Hematopoietic multipotent progenitor cell (in vitro differentiated cells): Measurements from ENCODE around the gene PRSS1. TPM values are rescaled to one million over a fixed set of nuclear protein-coding genes. Genes with fewer than 3 reads are reported as not detected.

Source experiments
- DNase-seq, 3 donors: peaks; one replicate each; pipeline ENCODE4 v3.0.0-alpha.2; 2011 to 2015; ENCODE audit warnings: low read depth in 2 of 3, low spot score in 2 of 3
- small RNA-seq: library from RNA; depleted of rRNA; stranded (forward); fragments of <200 nt; gene quantifications from one replicate; pipeline ENCODE3, GENCODE V24; 2012
- total RNA-seq: library from RNA; depleted of rRNA; stranded (reverse); fragments of >200 nt; gene quantifications from one replicate; pipeline ENCODE4 v1.2.3, GENCODE V29; 2012

The PRSS1 gene
- total RNA-seq, 1 donor = 0.27 TPM

DNA sequence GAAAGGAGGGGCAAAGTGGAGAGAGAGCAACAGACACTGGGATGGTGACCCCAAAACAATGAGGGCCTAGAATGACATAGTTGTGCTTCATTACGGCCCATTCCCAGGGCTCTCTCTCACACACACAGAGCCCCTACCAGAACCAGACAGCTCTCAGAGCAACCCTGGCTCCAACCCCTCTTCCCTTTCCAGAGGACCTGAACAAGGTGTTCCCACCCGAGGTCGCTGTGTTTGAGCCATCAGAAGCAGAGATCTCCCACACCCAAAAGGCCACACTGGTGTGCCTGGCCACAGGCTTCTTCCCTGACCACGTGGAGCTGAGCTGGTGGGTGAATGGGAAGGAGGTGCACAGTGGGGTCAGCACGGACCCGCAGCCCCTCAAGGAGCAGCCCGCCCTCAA, 42.2 kb downstream of the PRSS1 start:
- DNase-seq = no peak

DNA sequence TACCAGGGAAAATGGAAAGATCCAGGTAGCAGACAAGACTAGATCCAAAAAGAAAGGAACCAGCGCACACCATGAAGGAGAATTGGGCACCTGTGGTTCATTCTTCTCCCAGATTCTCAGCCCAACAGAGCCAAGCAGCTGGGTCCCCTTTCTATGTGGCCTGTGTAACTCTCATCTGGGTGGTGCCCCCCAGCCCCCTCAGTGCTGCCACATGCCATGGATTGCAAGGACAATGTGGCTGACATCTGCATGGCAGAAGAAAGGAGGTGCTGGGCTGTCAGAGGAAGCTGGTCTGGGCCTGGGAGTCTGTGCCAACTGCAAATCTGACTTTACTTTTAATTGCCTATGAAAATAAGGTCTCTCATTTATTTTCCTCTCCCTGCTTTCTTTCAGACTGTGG, 42.9 kb downstream of the PRSS1 start:
- DNase-seq = no peak

DNA sequence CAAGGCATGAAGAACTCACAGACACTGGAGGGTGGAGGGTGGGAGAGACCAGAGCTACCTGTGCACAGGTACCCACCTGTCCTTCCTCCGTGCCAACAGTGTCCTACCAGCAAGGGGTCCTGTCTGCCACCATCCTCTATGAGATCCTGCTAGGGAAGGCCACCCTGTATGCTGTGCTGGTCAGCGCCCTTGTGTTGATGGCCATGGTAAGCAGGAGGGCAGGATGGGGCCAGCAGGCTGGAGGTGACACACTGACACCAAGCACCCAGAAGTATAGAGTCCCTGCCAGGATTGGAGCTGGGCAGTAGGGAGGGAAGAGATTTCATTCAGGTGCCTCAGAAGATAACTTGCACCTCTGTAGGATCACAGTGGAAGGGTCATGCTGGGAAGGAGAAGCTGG, 43.3 kb downstream of the PRSS1 start:
- no peak for DNase-seq

DNA sequence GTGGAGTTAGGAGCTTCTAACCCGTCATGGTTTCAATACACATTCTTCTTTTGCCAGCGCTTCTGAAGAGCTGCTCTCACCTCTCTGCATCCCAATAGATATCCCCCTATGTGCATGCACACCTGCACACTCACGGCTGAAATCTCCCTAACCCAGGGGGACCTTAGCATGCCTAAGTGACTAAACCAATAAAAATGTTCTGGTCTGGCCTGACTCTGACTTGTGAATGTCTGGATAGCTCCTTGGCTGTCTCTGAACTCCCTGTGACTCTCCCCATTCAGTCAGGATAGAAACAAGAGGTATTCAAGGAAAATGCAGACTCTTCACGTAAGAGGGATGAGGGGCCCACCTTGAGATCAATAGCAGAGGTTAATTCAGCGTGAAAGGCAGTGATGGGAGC, 43.9 kb downstream of the PRSS1 start:
- DNase-seq = no peak

DNA sequence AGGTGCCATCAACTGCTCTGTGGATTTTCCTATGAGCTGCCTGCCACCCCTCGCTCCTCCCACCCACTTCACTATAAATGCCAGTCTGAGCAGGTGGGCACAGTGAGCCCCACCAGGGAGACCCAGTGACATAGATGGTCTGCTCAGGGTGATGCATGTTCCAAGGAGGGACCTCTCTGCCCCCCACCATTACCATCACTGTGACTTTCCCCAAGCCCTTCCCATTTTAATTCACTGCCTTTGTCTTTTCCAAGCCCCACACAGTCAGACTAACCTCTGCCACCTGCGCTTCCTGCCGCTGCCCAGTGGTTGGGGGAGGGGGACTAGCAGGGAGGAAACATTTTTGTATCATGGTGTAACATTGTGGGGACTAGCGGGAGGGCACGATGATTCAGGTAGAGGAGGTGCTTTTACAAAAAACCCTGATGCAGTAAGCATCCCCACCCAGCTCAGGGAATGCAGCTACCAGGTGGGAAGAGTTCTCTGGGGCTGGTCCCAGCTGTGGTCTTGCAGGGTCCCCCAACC, 46.1 kb downstream of the PRSS1 start:
- peak in 2 of 3 donors; percentile 44 to 53 for DNase-seq

DNA sequence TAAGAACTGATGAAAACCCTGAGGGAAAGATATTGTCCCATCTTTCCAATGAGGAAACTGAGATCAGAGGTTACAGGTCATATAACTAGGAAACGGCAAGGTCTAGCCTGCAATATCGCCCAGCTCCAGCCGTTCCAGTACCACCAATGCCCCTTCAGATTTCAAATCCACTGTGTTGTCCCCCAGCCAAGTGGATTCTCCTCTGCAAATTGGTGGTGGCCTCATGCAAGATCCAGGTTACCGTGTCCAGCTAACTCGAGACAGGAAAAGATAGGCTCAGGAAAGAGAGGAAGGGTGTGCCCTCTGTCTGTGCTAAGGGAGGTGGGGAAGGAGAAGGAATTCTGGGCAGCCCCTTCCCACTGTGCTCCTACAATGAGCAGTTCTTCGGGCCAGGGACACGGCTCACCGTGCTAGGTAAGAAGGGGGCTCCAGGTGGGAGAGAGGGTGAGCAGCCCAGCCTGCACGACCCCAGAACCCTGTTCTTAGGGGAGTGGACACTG, 46.8 kb downstream of the PRSS1 start:
- DNase-seq = no peak

DNA sequence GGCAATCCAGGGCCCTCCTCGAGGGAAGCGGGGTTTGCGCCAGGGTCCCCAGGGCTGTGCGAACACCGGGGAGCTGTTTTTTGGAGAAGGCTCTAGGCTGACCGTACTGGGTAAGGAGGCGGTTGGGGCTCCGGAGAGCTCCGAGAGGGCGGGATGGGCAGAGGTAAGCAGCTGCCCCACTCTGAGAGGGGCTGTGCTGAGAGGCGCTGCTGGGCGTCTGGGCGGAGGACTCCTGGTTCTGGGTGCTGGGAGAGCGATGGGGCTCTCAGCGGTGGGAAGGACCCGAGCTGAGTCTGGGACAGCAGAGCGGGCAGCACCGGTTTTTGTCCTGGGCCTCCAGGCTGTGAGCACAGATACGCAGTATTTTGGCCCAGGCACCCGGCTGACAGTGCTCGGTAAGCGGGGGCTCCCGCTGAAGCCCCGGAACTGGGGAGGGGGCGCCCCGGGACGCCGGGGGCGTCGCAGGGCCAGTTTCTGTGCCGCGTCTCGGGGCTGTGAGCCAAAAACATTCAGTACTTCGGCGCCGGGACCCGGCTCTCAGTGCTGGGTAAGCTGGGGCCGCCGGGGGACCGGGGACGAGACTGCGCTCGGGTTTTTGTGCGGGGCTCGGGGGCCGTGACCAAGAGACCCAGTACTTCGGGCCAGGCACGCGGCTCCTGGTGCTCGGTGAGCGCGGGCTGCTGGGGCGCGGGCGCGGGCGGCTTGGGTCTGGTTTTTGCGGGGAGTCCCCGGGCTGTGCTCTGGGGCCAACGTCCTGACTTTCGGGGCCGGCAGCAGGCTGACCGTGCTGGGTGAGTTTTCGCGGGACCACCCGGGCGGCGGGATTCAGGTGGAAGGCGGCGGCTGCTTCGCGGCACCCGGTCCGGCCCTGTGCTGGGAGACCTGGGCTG, 47.5 kb downstream of the PRSS1 start:
- peak in 1 of 3 donors; percentile 37 for DNase-seq

DNA sequence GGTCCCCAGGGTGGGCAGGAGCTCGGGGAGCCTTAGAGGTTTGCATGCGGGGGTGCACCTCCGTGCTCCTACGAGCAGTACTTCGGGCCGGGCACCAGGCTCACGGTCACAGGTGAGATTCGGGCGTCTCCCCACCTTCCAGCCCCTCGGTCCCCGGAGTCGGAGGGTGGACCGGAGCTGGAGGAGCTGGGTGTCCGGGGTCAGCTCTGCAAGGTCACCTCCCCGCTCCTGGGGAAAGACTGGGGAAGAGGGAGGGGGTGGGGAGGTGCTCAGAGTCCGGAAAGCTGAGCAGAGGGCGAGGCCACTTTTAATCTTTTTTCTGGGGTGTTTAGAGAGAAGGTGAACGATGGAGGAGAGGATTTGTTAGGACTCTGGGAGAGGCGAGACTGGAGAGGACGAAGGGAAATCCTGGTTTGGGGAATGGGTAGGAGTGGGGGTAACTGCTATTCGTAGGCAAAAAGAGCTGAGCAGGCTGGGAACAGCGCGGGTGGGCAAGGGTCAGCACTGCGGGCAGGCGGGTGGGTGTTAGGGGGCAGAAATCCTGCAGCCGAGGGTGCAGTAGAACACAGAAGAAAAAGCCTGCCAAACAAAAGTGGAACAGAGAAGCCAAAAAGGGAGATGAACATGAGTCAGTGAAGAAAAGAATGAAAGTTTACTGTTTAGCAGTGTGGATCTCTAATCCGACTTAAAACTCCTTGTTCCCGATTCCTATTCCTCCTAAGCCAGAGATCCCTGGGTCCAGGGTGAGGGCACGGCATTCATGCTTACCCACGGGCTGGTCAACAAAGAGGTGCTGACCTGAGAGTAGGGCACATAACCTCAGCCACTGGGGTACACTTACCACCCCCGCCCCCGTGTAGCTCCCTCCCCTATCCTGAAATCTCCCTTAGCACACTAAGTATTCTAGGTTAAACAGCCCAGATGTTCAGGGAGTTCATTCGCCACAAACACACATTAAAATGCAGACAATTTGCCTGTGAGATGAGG, 48.4 kb downstream of the PRSS1 start:
- no peak for DNase-seq

DNA sequence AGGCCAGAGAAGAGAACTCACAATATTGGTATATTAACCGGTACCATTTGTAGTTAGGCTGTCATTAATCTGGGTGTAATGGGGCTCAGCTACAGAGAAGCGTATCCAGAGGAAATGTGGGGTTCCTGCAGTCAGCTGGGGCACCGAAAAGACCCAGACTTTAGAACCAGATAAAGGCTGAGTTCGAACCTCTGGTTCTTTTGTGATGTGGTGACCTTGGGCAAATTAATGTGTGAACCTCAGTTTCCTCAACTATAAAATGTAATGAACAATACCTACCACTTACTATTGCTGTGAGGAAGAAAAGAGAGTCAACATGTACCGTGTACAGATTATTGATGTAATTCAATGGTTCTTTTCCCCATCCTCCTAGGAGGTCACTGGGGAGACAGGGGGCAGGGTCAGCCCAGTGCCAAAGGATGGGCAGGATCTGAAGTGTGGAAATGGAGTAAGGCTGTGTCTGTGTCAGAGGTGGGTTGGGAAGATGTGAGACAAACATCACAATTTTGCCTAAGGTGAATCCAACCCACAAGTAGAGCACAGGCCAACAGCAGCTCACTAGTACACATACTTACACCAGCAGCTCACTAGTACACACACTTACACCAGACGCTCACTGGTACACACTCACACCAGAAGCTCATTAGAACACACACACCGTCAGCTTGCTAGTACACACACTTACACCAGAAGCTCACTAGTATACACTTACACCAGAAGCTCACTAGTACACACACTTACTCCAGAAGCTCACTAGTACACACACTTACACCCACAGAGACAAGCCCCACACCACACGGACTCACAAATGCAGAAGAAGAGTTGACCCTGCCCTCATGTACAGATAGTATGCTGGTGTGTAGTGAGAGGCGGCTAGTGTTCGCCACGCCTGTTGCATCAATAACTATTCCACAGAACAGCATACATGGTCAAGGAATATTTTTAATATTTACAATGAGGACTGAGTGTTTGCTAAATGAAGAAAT, 49.5 kb downstream of the PRSS1 start:
- no peak for DNase-seq

DNA sequence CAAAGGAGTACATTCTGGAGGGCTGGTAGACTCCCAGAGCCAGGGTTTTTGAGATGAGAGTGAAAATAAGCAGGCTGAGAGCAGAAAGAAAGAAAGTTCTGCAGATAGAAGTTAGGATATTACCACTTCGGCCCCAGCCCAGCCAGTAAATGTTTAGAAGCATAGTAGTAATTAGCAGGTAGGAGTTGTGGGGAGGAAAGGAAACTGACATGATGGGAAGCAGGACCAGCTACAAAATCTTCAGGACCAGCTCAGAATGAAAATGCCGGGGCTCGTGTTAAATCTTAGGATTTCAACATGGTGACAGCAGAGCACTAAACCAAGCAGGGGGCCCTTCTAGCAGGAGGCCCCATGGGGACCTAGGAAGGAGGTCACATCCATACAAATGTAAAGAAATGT, 50.2 kb downstream of the PRSS1 start:
- DNase-seq = no peak

DNA sequence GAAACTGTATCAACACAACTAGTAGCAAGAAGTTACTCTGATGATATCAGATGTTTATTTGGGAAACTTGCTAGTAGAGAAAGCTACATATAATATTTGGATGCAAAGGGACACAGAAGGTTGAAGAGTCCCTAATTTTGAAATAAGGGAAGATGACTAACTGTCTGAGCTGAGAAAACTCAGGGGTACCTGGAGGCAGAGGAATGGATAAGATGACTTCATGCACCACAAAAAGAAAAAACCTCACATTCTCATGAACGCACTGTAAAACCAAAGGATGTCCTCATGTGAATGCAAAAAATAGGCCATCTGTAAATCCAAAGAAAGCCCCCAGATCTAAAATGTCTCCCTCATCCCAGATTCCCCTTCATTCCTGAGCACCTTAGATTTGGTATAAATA, 50.8 kb downstream of the PRSS1 start:
- DNase-seq = no peak

DNA sequence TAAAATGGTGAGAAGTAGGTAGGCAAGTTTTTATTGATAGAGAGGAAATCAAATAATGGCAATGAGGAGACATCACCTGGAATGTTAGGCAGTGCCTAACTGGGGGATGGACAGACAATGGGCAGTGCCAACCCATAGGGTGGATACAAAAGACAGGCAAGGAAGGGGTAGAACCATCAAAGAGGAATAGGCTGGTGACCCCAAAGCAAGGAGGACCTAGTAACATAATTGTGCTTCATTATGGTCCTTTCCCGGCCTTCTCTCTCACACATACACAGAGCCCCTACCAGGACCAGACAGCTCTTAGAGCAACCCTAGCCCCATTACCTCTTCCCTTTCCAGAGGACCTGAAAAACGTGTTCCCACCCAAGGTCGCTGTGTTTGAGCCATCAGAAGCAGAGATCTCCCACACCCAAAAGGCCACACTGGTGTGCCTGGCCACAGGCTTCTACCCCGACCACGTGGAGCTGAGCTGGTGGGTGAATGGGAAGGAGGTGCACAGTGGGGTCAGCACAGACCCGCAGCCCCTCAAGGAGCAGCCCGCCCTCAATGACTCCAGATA, 51.5 kb downstream of the PRSS1 start:
- DNase-seq = no peak

DNA sequence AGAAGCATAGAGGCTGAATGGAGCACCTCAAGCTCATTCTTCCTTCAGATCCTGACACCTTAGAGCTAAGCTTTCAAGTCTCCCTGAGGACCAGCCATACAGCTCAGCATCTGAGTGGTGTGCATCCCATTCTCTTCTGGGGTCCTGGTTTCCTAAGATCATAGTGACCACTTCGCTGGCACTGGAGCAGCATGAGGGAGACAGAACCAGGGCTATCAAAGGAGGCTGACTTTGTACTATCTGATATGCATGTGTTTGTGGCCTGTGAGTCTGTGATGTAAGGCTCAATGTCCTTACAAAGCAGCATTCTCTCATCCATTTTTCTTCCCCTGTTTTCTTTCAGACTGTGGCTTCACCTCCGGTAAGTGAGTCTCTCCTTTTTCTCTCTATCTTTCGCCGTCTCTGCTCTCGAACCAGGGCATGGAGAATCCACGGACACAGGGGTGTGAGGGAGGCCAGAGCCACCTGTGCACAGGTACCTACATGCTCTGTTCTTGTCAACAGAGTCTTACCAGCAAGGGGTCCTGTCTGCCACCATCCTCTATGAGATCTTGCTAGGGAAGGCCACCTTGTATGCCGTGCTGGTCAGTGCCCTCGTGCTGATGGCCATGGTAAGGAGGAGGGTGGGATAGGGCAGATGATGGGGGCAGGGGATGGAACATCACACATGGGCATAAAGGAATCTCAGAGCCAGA, 52.5 kb downstream of the PRSS1 start:
- no peak for DNase-seq

DNA sequence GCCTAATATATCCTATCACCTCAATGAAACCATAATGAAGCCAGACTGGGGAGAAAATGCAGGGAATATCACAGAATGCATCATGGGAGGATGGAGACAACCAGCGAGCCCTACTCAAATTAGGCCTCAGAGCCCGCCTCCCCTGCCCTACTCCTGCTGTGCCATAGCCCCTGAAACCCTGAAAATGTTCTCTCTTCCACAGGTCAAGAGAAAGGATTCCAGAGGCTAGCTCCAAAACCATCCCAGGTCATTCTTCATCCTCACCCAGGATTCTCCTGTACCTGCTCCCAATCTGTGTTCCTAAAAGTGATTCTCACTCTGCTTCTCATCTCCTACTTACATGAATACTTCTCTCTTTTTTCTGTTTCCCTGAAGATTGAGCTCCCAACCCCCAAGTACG, 53.0 kb downstream of the PRSS1 start:
- no peak for DNase-seq

Small RNA genes within 50 kb of the gene (small RNA-seq; reads per million reads assigned to genes)
- gene TRBD1 (not detected), gene TRBJ1-1 (not detected), gene TRBJ1-2 (not detected), gene TRBJ1-3 (not detected), gene TRBJ1-4 (not detected), gene TRBJ1-5 (not detected), gene TRBJ1-6 (not detected), gene TRBJ2-1 (not detected), gene TRBJ2-2 (not detected), gene TRBJ2-2P (not detected), gene TRBJ2-3 (not detected), gene TRBJ2-4 (not detected), gene TRBJ2-5 (not detected), gene TRBJ2-6 (not detected), gene TRBJ2-7 (not detected)

Other genes with a start within 250 kb of the PRSS1 start
- gene PRSS2, start 21.5 kb downstream of the PRSS1 start, total RNA-seq = 22.9 TPM
- gene EPHB6, start 105.6 kb downstream of the PRSS1 start, total RNA-seq = 18.9 TPM
- under 0.01 TPM for gene TRPV6, start 136.3 kb downstream of the PRSS1 start, total RNA-seq
- under 0.01 TPM for gene TRPV5, start 184.3 kb downstream of the PRSS1 start, total RNA-seq
- not detected for gene LLCFC1, start 190.0 kb downstream of the PRSS1 start, total RNA-seq
- 2.4 TPM for gene KEL, start 212.9 kb downstream of the PRSS1 start, total RNA-seq